ENCODE data around the gene OVAAL.

OVAAL gene

DNA sequence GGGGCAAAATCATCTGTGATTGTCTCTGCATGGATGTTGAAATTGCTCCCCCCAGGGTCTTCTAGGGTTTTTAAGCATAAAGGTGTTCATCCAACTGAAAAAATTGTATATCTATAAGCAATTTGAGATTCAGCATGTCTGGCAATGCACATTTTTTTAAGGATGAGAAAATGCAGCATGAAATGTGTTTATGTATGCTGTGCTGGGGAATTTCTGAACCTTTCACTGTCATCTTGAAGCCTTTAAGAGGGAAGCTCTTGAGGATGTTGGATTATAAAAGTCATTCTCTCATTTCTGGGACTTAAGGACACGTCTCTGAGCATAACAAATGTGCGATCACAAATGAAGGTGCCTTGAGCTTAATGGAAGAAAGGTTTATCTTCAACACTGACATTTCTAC lies 9.4 kb downstream of the OVAAL start:
- no peak for DNase-seq
- no peak for TF ChIP-seq CTCF (IDR thresholded peaks at IDR 0.05; ENCODE audit: low read depth, low read length)
- Histone ChIP-seq H3K4me3 (ENCODE audit: low read depth, low read length) (no peak overlapping the region), H3K27me3 (no peaks in the 10 kb centered on the region), H3K36me3 (no peaks in the 10 kb centered on the region), H3K9me3 (no peaks in the 10 kb centered on the region), H3K4me1 (no peaks in the 10 kb centered on the region)

DNA sequence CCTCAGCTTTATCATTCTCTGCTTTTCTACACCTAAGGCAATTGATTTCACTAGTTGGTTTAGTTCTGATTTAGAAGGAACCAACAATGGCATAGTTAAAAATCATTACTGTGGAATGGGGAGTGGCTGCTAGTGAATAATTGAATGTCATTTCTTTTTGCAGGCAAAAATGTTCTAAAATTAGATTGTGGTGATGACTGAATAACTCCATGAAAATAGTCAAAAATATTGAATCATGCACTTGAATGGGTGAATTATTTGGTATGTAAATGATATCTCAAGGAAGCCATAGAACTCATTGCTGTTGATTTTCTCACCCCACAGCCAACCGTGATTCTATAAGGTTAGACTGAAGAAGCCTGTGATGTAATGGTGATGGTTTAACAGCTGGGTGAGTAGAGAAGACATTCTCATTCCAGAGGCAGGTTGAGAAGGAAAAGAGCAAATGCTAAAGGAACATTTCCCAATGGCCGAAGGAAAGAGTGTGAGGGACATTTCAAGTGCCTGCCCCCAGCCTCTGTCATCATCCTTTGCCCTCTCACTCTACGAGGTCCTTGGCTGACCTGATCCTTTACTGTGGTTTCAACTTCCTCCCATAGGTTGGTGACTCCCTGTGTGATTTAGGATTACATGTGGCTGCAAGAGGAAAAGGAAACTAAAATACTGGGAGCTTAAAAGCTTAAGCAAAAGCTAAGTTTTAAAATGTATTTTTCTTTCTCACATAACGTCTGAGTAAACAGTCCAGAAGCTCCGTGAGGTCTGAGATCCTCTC lies 12.5 kb downstream of the OVAAL start:
- Histone ChIP-seq H3K36me3 (no peaks in the 10 kb centered on the region), H3K4me1 (no peaks in the 10 kb centered on the region), H3K27me3 (no peaks in the 10 kb centered on the region), H3K4me3 (ENCODE audit: low read depth, low read length) (no peak overlapping the region), H3K9me3 (no peaks in the 10 kb centered on the region)
- no peak for TF ChIP-seq CTCF (IDR thresholded peaks at IDR 0.05; ENCODE audit: low read depth, low read length)
- no peak for DNase-seq

DNA sequence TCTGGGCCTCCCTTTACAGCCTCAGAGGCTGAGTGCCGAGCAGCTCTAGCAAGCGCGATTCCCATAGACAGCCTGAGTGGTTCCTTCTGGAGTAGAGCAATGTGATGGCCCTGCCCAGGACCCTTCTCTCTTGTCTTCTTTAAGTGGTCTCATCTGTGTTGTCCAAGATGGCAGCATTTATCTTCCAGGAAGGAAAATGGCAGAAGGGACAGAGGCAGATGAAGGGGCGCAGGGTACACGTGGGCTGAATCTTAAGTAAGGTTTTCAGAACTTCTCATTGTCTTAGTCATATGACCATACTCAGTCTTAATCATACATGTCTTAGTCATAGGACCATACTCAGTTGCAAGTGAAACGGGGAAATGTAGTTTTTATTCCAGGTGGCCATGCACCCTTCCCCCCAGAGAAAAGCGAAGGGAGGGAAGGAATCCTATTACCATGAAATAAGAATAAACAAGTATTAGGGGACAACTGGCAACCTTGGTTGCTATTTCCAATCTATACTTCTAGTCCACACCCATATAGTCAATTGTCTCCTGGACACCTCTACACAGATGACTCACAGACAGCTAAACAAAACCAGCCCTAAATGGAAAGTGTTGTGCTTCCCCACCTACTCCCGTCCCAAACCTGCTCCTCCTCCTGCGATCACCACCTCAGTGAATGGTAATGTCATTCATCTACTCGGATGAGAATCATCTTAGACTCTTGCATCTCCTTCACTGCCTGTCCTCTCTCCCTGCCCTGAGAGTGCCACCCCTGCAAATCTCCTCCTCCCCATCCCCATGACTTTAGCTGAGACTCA lies 13.3 kb downstream of the OVAAL start:
- no peak for TF ChIP-seq CTCF (IDR thresholded peaks at IDR 0.05; ENCODE audit: low read depth, low read length)
- H3K4me1 ChIP-seq = no peaks in the 10 kb centered on the region
- DNase-seq = no peak
- H3K9me3 ChIP-seq = no peaks in the 10 kb centered on the region
- no peaks in the 10 kb centered on the region for H3K27me3 ChIP-seq
- no peak overlapping the region for H3K4me3 ChIP-seq (ENCODE audit: low read depth, low read length)
- no peaks in the 10 kb centered on the region for H3K36me3 ChIP-seq

- DNase-seq = no peak
- Histone ChIP-seq H3K9me3 (no peaks in the 10 kb centered on the region), H3K4me3 (ENCODE audit: low read depth, low read length) (no peak overlapping the region), H3K36me3 (no peaks in the 10 kb centered on the region), H3K4me1 (no peaks in the 10 kb centered on the region), H3K27me3 (no peaks in the 10 kb centered on the region)
- TF ChIP-seq CTCF (IDR thresholded peaks at IDR 0.05; ENCODE audit: low read depth, low read length) = no peak
Observed at GRCh38 chr1:180572760-180573159, 14.0 kb downstream of the OVAAL start.

GRCh38 chr1:180574031-180574713 lies 15.4 kb downstream of the OVAAL start:
- Histone ChIP-seq H3K4me1 (no peaks in the 10 kb centered on the region), H3K36me3 (no peaks in the 10 kb centered on the region), H3K4me3 (ENCODE audit: low read depth, low read length) (no peak overlapping the region), H3K27me3 (no peaks in the 10 kb centered on the region), H3K9me3 (no peaks in the 10 kb centered on the region)
- no peak for TF ChIP-seq CTCF (IDR thresholded peaks at IDR 0.05; ENCODE audit: low read depth, low read length)
- DNase-seq = no peak

Measured in BE2C (cell line).